Esophagus squamous epithelium (tissue), 4 donors: ENCODE results near the gene TSPAN8.

ENCODE experiments used
- POLR2A ChIP-seq, 4 donors: fragments of 450-650 bp; IDR thresholded peaks; one replicate each; pipeline ENCODE4 v1.6.1; 2017; ENCODE audit warnings: antibody characterized with exemption in 4 of 4, mild to moderate bottlenecking in 4 of 4, moderate library complexity in 3 of 4
- TF ChIP-seq, protein P1 (sequence below), 6 experiments: fragments of 450-650 bp in 4 of 6; fragments of 200-600 bp in 2 of 6; sonication (generic) in 2 of 6; IDR thresholded peaks; one replicate each; pipeline ENCODE4 v1.5.1; 2016 to 2019; ENCODE audit warnings: antibody characterized with exemption in 6 of 6, mild to moderate bottlenecking in 4 of 6, moderate library complexity in 4 of 6

DNA sequence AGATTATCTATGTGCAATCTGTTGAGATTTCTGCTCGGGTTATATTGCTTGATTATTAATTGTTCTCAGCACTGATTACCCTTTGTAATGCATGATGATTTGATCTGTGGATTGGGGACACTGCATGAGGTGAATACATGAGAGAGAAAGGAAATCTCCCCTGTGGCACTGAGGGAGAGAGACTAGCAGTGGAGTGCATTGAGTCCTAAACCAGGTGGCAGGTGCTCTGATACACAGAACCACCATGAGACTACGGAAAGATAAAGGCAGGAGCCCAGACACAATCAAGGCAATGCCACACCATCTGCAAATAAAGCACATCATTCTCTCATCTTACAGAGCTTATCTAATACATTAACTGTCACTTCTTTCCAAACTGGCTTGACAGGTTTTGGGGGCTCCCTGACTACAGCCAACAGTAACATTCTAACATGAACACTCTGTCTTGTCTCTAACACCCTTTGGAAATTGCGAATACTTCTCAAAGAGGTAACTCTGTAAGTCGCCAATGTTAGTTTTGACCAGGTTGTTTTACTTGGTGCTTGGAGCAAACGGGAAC lies 37.6 kb upstream of the TSPAN8 start:
- TF ChIP-seq, protein P1, sequence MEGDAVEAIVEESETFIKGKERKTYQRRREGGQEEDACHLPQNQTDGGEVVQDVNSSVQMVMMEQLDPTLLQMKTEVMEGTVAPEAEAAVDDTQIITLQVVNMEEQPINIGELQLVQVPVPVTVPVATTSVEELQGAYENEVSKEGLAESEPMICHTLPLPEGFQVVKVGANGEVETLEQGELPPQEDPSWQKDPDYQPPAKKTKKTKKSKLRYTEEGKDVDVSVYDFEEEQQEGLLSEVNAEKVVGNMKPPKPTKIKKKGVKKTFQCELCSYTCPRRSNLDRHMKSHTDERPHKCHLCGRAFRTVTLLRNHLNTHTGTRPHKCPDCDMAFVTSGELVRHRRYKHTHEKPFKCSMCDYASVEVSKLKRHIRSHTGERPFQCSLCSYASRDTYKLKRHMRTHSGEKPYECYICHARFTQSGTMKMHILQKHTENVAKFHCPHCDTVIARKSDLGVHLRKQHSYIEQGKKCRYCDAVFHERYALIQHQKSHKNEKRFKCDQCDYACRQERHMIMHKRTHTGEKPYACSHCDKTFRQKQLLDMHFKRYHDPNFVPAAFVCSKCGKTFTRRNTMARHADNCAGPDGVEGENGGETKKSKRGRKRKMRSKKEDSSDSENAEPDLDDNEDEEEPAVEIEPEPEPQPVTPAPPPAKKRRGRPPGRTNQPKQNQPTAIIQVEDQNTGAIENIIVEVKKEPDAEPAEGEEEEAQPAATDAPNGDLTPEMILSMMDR (IDR thresholded peaks at IDR 0.05) = no peak
- TF ChIP-seq POLR2A (IDR thresholded peaks at IDR 0.05) = no peak
